ENCODE results near the gene ZNF416.
A peak's percentile ranks its signal among the peaks of the same experiment; 100 is the strongest.

ZNF416 gene

DNA sequence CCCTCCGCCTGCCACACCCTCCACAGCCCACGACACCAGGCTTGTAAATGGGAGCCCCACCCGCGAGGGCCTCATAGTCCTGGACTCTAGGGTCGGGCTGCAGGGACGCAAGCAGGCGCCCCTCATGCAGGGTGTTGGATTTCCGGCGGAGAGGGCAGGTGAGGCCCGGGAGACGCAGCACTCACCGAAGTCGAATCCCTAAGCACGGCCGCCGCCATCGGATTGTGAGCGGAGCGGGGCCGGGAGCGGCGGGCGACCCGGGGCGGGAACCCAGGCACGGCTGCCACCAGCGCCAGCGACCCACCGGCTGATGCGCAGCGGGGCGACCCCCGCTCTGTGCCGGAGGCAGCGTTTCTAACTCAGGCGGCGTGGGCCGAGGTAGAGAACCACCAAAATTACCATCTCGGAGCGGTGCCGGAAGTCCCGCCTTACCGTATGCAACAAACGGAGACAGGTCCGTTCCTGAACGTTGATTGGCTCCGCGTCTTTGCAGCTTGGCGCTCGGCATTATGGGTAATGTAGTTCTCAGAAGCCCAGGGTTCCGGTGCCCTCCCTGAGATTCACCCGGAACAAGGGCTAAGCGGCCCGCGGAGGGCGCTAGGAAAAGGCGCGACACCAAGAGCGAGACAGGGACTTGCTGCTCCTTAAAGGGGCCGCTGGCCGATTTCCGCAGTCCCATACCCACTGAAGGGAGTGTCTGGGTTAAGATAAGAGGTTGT is at the start of gene ZNF416:
TSS of gene ZNF416 (minus strand) at position 425 of the 719 bp plus-strand sequence. CDS start at position 218, 207 bp downstream.
- peak; percentile 89 for DNase-seq (ENCODE audit: low read depth)

DNA sequence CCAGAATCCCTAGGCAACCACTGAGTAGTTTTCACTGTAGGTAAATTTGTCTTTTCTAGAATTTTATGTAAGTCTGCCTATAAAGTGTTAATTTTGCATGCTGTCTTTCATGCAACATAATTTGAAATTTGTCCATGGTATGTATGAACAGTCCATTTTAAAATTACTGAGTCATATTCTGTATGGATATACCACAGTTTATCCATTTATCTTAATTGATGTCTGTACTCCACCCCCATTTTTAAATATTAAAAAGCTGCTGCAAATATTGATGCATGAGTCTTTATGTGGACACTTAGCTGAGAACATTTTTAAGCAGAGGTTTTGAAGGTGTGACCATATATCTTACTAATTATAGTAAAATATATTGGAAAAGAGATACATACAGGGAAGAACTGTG is 44.4 kb upstream of the ZNF416 start:
- DNase-seq (ENCODE audit: low read depth), result no peak

DNA sequence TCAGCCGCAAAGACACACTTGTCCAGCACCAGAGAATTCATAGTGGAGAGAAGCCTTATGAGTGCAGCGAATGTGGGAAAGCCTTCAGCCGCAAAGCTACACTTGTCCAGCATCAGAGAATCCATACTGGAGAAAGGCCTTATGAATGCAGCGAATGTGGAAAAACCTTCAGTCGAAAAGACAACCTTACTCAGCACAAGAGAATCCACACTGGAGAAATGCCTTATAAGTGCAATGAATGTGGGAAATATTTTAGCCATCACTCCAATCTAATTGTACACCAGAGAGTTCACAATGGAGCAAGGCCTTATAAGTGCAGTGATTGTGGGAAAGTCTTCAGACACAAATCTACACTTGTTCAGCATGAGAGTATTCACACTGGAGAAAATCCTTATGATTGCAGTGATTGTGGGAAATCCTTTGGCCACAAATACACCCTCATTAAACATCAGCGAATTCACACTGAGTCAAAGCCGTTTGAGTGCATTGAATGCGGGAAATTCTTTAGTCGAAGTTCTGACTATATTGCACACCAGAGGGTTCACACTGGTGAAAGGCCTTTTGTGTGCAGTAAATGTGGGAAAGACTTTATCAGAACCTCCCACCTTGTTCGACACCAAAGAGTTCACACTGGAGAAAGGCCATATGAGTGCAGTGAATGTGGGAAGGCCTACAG is 42.1 kb upstream of the ZNF416 start:
- DNase-seq (ENCODE audit: low read depth), result no peak

DNA sequence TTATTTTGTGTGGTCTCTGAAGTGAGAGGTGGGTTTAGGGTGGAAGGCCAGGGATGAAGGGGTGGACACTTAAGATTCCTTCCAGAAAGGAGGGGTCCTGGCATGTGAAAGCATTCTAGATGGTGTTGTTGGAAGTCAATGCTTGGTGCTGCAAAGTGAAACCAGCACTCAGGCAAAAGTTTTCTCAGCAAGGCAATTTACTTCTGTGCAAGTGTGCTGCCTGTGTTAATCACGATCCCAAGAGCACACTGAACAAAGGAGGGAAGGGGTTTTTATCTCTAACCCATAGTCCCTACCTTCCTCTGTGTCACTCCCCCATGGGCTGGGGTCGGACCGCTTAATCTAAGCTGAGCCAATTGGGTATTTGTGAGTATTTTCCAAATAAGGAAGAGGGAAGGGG is 36.6 kb upstream of the ZNF416 start:
- DNase-seq (ENCODE audit: low read depth), result no peak

DNA sequence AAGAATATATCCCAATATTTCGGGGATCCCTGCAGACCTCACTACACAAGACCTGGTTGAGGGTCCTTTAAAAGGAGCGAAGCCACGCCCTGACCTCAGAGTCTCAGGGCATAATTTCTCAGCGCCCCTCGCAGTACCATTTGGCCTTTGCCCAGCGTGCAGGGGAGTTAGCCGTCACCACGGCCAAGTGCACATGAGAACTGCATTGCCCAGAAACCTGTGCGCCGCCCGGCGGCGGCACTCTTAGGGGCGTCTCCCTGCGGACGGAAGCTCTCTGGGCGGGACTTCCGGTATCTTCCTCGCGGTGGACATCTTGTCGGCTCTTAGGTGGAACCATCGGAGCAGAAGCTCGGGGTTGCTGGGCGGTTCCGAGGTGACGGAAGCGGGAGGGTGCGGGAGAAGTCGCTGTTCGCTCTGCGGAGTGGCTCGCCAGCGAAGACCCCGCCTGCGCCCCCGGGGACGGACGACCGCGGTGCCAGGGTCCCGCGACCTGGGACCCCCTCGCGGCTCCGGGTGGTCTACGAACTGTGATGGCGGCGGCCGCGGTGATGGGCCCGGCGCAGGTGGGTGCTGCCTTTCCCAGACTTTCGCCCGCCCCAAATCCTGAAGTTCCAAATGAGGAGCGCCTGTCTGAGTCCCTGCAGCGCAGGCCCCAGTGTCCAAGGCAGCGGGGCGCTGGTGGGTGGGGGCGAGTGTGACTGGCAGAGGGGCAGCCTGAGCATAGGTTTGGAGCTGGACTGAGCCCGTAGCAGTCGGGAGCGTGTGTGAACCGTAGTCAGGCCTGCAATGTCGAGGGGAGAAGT is 35.4 kb upstream of the ZNF416 start, which contains the start of gene ZNF134:
TSS of gene ZNF134 (plus strand) at position 302 of the 803 bp plus-strand sequence. CDS start 5,227 bp downstream, outside the sequence.
- peak; percentile 59 for DNase-seq (ENCODE audit: low read depth)

DNA sequence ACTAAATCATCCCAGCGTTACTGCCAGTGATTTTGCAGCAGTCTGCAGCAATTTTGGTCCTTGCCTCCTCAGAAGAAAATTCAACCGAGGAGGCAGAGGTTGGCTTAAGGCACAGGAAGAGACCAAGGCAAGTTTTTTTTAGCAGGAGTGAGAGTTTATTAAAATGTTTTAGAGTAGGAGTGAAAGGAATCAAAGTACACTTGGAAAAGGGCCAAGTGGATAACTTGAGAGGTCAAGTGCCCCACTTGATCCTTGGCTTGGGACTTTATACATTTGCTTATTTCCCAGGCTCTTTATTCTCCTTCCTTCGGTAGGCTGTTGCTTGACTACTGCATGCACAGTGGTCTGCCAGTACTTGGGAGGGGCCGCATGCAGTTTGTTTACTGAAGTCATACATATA is 32.4 kb upstream of the ZNF416 start:
- DNase-seq (ENCODE audit: low read depth), result no peak

DNA sequence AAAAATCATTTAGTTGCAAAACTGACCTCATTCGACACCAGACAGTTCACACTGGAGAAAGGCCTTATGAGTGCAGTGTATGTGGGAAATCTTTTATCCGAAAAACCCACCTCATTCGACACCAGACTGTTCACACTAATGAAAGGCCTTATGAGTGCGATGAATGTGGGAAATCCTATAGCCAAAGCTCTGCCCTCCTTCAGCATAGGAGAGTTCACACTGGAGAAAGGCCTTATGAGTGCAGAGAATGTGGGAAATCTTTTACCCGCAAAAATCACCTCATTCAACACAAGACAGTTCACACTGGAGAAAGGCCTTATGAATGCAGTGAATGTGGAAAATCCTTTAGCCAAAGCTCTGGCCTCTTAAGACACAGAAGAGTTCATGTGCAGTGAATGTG is 28.2 kb upstream of the ZNF416 start:
- no peak for DNase-seq (ENCODE audit: low read depth)

DNA sequence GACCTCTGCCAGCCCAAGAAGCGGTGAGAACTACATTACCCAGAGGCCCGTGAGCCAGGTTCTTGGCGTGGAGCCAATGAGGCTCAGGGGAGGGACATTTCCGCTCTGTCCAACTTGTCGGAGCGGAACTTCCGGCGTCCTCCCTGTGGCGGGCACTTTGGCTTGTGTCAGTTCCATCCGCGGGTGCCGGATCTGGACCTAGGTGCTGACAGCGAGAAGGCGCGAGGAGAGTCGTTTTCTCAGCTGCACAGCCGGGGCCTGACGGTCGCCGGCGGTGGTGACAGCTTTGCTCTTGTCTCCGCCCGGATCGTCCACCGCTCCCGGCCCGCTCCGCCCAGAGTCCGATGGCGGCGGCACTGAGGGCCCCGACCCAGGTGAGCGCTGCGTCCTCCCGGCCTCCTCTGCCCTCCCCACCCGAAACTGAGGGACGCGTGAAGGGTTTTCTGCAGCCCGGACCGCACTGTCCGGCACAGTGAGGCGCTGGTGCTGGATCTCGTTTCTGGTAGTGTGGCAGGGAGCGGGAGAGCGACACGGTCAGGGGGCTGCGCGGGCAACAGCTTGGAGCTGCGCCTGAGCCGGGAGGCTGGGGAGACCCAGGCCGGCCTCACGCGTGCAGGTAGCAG is 21.2 kb upstream of the ZNF416 start, which contains the start of gene ZNF530:
TSS of gene ZNF530 (plus strand) at position 125 of the 623 bp plus-strand sequence. CDS start 4,461 bp downstream, outside the sequence.
- DNase-seq (ENCODE audit: low read depth), result peak; percentile 74

DNA sequence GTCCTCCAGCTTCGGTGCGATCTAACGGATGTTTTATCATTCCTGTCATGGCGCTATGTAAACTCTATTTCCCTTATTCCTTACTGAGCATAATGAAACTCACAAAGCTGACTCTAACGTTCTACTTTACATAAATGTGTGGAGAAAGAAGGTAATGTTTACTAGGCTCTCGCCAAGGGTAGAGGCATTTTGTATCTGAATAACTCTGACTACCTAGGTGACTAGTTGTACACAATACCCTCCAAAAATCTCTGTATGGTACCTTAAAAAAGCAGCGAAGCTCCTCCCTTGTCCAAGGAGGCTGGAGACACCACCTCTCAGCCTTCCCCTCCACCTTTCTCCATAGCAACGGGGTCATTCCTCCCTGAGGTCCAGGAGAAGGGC is 20.7 kb upstream of the ZNF416 start:
- DNase-seq (ENCODE audit: low read depth), result no peak

DNA sequence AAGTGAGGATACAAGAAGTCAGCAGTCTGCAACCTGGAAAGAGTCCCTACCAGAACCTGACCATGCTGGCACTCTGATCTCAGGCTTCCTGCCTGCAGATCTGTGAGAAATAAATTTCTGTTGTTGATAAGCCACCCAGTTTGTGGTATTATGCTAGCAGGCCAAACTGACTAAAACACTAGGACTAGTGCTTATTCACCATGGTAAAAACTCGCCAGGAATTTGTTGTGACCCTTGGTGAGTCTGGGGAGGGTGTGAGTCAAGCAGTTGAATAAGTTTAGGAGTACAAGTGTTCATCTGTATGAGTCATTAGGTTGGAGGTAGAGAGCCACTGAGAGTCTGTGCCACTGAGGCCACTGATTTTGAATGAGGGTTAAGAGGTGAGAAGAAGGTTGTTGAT is 8.8 kb upstream of the ZNF416 start:
- DNase-seq (ENCODE audit: low read depth), result peak; percentile 78

DNA sequence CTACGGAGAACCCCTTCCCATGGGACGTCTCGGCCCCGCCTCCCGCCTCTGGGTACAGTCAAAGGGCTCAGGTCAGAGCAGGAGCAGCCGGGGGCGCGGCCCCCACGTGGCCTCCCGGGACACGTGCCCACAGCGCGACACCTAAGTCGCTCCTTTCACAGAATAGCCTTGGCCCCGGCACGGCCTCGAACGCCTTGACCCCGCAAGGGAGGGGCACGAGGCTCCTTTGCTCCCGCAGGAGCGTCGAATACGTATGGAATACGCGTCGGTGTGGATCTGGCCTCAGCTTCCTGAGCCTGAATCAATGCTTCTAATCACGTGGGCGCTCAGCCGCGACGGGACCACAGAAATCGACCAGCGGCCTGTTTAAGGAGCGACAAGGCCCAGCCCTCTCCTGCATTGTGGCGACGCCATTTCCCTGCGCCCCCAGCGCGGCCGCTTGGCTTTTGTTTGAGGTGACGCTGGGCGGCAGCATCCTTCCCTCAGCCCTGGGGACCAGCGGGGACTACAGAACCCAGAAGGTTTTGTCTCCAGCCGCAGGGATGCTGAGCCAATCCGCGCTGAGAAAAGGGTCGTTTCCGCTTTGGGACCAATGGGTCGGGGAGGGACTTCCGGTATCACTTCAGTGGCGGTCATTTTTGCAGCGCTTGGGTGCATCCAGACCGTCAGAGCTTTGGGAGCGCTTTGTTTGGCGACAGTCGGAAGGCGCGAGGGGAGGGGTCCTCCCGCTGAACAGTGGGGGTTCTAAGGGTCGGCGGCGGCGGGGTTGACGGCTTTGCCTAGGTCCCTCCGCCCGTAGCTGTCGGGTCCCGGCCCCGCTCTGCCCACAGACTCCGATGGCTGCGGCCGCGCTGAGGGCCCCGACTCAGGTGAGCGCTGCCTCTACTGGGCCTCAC is 5.1 kb upstream of the ZNF416 start, which contains the start of gene ZIK1:
TSS of gene ZIK1 (plus strand) at position 625 of the 896 bp plus-strand sequence. CDS start at position 837, 212 bp downstream.
- no peak for DNase-seq (ENCODE audit: low read depth)

DNA sequence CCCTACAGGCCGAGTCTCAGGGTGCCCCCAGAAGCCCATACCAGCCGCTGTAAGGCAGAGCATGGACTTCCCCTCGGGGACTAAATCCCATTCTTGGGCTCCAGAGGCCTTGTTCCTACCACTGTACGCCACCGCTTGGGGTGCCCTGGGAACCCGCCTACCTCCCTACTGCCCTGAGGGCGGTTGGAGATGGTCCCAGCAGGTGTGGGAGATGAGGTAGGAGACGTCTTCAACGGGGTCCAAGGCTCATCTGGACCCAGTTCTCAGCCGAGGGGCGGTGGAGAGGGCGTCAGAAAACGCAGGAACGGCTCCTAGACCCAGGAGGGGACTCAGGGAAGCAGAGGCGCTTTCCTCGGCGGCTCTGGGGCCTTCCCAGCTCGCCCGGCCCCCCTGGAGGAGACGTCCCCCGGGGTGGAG is 4.4 kb upstream of the ZNF416 start:
- DNase-seq (ENCODE audit: low read depth), result no peak

DNA sequence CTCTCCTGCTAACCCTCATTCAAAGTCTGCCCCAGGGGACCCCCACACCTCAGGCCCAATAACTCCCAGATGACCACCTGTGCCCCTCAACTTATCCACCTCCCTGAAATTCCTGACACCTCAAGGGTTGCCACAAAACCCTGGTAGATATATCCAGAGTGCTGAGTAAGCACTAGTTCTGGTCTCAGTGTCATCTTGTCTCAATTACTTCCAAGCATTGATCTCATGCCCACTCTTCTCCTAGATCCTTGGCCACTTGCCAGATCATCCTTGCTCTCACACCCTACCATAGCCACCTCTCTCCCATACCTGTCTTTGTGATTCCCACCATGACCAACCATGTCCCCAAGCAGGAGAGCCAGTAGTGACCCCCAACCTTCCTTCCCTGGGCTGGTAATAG is 2.0 kb downstream of the ZNF416 start:
- no peak for DNase-seq (ENCODE audit: low read depth)

DNA sequence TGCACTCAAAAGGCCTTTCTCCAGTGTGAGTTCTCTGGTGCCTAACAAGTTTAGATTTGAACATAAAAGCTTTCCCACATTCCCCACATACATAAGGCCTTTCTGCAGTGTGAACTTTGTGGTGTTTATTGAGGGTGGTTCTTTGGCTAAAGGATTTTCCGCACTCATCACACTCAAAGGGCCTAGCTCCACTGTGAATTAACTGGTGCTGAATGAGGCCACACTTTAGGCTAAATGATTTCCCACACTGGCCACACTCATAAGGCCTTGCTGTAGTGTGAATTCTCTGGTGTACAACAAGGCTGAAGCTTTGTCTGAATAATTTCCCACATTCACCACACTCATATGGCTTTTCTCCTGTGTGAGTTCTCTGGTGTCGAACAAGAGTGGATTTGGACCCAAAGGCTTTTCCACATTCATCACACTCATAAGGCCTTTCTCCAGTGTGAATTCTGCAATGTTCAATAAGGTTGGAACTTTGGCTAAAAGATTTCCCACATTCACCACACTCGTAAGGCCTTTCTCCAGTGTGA is 6.2 kb downstream of the ZNF416 start:
- no peak for DNase-seq (ENCODE audit: low read depth)

DNA sequence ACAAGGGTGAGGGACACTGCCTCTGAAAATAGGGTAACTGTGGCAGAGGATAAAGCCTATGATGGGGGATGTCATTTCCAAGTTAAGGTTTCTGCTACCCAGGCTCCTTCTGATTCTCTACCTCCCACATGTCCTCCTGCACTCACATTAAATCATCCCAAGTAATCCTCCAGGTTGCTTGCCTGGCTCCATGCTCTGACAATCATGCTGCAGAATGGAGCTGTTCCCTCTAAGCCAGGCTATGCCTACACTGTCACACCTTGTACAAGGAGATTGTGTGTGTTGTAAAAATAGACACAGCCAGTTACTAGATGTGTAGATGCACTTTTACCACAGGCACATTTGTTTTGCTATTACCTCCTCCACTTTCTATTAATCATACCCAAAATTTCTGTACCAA is 8.0 kb downstream of the ZNF416 start:
- DNase-seq (ENCODE audit: low read depth), result no peak

DNA sequence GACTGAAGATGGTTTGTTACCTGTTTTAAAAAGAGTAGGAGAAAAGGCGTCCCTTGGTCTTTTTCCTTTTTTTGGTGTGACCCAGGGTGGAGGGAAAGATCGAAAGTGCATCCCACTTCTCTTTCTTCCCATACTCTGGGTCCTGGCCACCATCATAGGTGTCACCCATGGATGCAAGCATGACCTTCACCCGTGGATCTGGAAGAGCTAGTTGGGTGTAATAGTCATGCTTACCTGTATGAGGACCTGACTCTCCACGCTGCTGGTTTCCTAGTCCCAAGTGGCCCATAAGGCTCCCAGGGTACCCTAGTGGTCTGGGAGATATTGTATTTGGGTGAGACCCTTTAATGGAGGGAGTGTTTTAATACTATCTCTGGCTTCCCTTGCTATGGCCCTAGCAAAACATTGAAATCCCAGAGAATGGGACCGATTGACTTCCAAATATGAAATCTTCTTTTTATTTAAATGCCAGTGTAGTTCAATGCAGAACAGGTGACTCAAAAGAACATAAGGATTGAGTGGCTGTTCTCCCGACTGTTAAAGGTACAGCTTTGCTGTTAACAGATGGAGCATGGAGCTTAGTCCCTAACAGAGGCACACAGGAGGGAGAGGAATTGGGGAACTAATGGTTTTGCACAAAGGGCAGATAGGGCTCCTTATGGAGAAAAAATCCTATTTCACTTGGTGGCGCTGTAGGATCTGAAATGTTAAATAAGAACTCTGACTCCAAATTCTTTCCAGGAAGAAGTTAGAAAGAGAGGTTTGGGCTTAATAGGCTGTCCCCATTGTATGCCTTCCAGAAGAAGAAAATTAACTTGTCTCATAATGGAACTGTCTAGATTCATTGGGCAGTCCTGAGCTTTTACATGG is 12.1 kb downstream of the ZNF416 start:
- DNase-seq (ENCODE audit: low read depth), result no peak

DNA sequence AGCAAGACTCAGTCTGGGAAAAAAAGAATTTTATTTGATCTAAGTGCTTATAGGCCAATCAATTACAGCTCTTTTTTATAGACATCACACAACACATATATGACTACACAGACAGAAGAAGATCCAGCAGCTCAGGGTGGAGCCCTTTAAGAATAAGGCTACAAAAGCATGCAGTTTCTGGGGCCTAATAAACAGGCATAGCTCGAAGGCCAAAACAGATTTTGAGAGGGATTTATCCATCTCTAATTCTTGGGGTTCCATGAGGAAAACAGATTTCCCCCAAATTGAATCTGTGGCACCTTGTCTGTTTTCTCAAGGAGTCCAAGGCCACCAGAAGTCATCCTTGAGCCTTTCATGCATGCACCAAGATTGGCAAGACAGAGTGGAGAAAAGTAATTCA is 15.2 kb downstream of the ZNF416 start:
- no peak for DNase-seq (ENCODE audit: low read depth)

DNA sequence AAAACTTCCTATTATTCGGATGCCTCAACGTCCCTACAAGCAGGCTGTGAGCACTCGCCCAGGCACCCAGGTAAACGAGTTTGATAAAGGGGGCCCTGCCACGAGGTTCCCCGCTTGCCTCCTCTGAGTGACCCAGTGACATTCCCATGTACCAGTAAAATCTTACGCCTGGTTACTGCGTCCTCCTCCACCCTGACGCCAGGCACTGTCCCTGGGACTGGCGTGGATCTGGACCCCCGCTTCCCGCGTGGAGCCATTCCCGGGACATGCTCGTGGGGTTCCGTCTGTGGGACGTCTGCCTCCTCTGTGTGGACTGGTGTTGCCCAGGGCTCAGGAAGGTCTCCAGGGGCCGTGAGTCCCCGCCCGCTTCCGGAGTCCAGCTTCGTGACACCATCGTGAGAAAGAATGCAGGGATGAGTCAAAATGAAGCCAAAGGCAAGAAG is 18.6 kb downstream of the ZNF416 start:
- no peak for DNase-seq (ENCODE audit: low read depth)

DNA sequence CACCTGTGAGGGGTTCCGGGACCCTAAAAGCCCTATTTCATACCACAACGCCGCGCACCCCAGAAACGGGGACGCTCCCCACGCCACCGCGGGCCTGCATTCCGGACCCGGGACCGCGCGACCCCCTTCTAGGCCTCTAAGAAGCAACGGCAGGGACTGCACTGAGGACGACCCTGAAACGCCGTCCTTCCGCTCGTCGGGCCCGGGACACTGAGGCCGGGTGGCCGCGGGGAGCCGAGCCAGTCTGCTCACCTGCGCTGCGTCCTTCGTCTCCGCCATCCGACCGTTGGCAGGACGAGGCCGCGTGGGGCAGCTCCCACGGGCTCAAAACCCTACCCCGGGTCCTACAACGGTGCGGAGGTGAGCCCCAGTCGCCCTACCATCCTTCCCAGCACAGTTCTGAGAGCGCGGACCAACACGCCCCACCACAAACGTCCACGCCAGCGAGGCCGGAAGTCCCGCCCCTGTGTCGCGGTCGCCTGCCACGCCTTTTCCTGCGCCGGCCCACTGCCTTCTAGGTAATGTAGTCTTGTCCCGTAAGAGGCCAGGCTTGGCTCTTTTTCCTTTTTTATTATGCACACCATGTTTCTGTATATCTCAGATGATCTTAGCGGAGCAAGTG is 19.2 kb downstream of the ZNF416 start, which contains the start of gene ZNF550:
TSS of gene ZNF550 (minus strand) at position 460 of the 622 bp plus-strand sequence. CDS start at position 279, 181 bp downstream.
- DNase-seq (ENCODE audit: low read depth), result peak; percentile 38
